Stimulated activated CD4-positive, alpha-beta T cell treated with anti-CD3 and anti-CD28 coated beads, TNF-alpha, amount 100 ng/mL, for 24 hours (primary cell): ENCODE results near the gene RAB7B.
"Not testable (repeated sequence)": the region's sequence is repeated elsewhere in the genome, so short reads cannot be mapped to it uniquely, and the experiment has no call there.

Experiments
- DNase-seq, 3 experiments: peaks; one replicate each; pipeline ENCODE4 v3.0.0-alpha.2; 2020; ENCODE audit warnings: low read depth in 3 of 3

RAB7B gene

DNA sequence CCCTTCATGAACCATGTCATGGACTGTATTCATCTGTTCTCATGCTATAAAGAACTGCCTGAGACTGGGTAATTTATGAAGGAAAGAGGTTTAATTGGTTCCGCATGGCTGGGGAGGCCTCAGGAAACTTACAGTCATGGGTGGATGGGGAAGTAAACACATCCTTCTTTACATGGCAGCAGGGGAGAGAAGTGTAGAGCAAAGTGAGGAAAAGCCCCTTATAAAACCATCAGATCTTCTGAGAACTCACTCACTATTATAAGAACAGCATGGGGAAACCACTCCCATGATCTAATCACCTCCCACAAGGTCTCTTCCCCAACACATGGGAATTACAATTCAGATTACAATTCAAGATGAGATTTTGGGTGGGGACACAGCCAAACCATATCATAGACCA is 6.6 kb downstream of the RAB7B start:
- DNase-seq = not testable (repeated sequence)

DNA sequence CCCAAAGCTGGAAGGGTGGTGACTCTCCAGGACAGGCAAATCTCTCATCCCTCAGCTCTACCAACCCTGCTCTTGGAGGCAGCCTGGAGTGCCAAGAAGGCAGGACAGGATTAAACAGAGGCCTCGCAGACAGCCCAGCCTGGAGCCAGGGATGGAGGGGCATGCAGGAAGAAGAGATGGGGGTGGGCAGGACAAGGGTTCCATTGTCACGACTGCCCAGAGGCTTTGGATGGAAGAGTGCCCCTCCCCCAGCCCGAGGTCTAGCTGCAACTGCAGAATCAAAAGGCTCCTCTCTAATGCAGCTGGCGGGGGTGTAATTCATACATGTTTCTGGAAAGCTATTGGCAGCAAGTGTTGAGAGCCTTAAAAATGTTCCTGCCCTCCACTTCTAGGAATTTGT is 8.8 kb downstream of the RAB7B start:
- DNase-seq = no peak

GRCh38 chr1:205993068-205993467 is 10.1 kb downstream of the RAB7B start:
- no peak for DNase-seq

GRCh38 chr1:205992218-205992882 is 10.8 kb downstream of the RAB7B start:
- DNase-seq = no peak

- DNase-seq = no peak
These were observed 12.0 kb downstream of the RAB7B start for GRCh38 chr1:205991237-205991636.

DNA sequence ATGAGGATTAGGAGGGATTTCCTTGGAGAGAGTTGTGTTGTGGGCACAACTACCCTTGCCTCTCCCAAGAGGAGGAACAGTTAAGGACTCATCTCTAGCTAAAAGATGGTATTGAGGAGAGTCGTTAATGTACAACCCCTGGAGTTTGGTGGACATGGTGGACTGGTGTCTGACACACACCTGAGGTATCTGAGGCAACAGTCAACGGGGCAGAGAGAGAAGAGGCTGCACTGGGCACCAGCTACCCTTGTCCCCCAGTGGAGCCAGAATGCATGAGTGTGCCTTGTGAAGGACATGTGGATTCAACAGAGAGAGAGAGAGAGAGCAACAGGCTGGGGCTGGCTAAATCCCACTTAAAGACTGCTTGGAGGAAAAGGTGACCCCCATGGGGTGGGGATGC is 13.0 kb downstream of the RAB7B start:
- DNase-seq = no peak

DNA sequence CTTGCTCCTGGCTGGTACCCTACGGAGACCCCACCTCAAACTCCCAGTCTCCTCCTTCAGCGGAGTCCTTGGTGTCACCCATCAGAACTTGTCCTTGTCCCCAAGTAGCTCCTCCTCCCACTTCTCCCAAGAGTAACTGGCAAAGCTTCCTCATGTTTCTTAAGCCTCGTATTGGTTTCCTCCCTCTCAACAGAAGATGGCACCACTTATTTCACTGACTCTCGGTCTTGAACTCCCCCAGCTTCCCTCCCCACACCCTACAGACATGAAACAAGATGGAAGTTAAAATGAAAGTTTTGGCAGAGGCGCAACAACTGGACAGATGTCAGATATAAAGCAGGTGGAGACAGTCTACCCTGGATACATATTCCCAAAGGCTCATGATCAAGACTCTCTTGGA is 13.4 kb downstream of the RAB7B start:
- no peak for DNase-seq

GRCh38 chr1:205988585-205988995 is 14.6 kb downstream of the RAB7B start:
- DNase-seq = no peak

GRCh38 chr1:205986861-205987260 is 16.3 kb downstream of the RAB7B start:
- no peak for DNase-seq

GRCh38 chr1:205986292-205986691 is 16.9 kb downstream of the RAB7B start:
- DNase-seq = no peak

GRCh38 chr1:205985330-205986005 is 17.7 kb downstream of the RAB7B start:
- no peak for DNase-seq

- peak in 1 of 3 experiments; percentile 25 for DNase-seq
These were observed 19.1 kb downstream of the RAB7B start for GRCh38 chr1:205983925-205984725.

- DNase-seq = no peak
These were observed 21.9 kb downstream of the RAB7B start for GRCh38 chr1:205981257-205981656.

DNA sequence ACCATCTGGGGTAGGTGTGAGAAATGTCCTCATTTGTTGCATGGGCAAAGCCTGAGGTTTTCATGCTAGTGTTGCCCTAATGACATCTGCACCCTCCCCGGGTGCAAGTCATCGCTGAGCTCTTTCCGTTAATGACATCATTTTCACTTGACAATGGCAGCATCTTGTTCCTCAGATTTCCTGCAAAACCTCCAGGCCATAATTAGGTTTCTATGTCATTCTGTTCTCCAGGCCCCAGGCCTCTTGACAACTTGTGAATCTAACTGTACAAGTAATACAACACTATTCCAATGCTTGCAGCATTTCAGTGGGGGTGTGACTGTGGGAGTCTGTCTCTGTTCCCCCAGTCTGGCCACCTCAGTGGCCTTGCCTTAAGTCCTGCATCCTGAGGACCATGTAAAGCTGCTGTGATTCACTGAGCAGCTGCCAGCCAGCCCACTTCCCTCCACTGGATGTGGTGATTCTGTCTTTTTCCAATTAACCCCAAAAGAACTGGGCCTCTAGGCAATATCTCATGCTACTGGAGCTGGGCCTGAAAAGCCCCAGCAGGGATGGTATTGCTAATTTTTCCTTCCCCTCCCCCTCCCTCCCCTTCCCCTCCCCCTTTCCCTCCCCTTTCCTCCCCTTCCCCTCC is 22.8 kb downstream of the RAB7B start:
- DNase-seq = no peak

DNA sequence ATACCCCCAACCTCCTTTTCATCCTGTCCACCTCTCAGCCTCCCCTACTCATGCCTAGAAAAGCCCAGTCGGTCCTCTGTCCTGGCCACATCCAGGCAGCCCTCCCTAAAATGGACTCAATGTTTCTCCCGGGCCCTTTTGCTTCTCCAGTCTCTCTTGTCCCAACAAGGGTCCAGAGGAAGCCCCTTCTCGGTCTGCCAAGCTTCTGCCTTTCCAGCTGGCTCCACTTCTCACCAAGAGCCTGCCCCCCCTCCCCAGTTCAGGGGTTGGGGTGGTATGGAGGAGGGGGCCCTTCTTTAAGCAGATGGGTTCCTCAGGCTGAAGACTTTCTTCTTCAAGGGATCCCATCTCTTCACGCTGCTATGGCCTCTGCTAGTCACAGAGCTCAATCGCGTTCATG is 23.9 kb downstream of the RAB7B start:
- no peak for DNase-seq

DNA sequence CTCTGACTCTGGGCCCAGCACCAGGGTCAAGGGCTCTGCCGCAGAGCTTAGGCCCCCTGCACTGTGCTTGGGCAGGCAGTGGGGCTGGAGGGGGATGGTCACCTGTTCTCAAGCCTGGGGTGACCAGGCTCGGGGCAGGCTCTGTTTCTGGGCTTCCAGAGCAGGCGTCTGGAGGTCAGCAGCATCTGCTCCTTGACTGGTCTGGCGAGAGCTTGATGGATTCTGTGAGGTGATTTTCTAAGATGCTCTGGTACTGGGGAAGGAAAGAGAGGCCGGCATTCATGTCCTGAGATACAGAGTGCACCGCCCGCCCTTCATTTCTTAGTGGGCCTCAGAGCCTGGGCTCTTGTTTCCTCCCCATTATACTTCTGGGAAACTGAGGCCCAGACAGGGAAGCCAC is 24.5 kb downstream of the RAB7B start:
- no peak for DNase-seq

- DNase-seq = peak; percentile 58 to 74 (median 61)
These were observed 25.7 kb downstream of the RAB7B start for GRCh38 chr1:205977402-205978014.

GRCh38 chr1:205976708-205977401 is 26.3 kb downstream of the RAB7B start:
- no peak for DNase-seq

DNA sequence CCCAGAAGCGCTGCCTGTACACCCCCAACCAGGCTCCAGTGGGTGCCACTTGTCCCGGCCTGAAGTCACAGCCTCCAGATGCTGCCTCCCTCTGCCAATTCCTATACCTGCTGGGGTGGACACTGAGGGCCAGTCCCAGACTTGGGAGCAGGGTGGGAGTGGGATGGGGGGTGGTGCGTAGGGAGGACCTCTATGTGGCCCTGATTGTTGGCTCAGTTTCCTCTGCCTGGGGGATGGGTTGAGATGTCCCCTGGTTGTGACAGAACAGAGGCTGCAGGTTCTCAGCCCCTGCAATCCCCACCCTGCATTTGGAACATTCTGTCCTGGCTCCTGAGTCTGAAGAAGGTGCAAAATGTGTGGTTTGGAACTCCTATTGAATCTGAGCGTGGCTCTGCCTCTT is 27.2 kb downstream of the RAB7B start:
- no peak for DNase-seq

GRCh38 chr1:205975387-205975998 is 27.7 kb downstream of the RAB7B start:
- no peak for DNase-seq

GRCh38 chr1:205974712-205975111 is 28.5 kb downstream of the RAB7B start:
- DNase-seq = no peak
